ENCODE data around the gene MAP1B.

MAP1B gene

GRCh38 chr5:72125271-72125940 is 18.1 kb downstream of the MAP1B start:
- TF ChIP-seq CTCF (IDR thresholded peaks at IDR 0.05; ENCODE audit: low read depth, low read length, missing control alignments), result no peak
- no peak overlapping the region for H3K4me3 ChIP-seq (replicated peaks; ENCODE audit: low read depth, low read length)
- no peak for DNase-seq (ENCODE audit: extremely low read depth, low read depth)

GRCh38 chr5:72125941-72126620 is 18.8 kb downstream of the MAP1B start:
- no peak for DNase-seq (ENCODE audit: extremely low read depth, low read depth)
- no peak overlapping the region for H3K4me3 ChIP-seq (replicated peaks; ENCODE audit: low read depth, low read length)
- no peak for TF ChIP-seq CTCF (IDR thresholded peaks at IDR 0.05; ENCODE audit: low read depth, low read length, missing control alignments)

- DNase-seq (ENCODE audit: extremely low read depth, low read depth), result no peak
- TF ChIP-seq CTCF (IDR thresholded peaks at IDR 0.05; ENCODE audit: low read depth, low read length, missing control alignments), result no peak
- no peak overlapping the region for H3K4me3 ChIP-seq (replicated peaks; ENCODE audit: low read depth, low read length)
These were observed 19.5 kb downstream of the MAP1B start for GRCh38 chr5:72126796-72127195.

GRCh38 chr5:72129725-72130124 is 22.4 kb downstream of the MAP1B start:
- TF ChIP-seq CTCF (IDR thresholded peaks at IDR 0.05; ENCODE audit: low read depth, low read length, missing control alignments), result no peak
- no peak for DNase-seq (ENCODE audit: extremely low read depth, low read depth)
- H3K4me3 ChIP-seq (replicated peaks; ENCODE audit: low read depth, low read length), result no peak overlapping the region

GRCh38 chr5:72130351-72130761 is 23.1 kb downstream of the MAP1B start:
- no peak for TF ChIP-seq CTCF (IDR thresholded peaks at IDR 0.05; ENCODE audit: low read depth, low read length, missing control alignments)
- no peak for DNase-seq (ENCODE audit: extremely low read depth, low read depth)
- no peak overlapping the region for H3K4me3 ChIP-seq (replicated peaks; ENCODE audit: low read depth, low read length)

GRCh38 chr5:72133212-72133990 is 26.1 kb downstream of the MAP1B start:
- H3K4me3 ChIP-seq (replicated peaks; ENCODE audit: low read depth, low read length), result no peak overlapping the region
- DNase-seq (ENCODE audit: extremely low read depth, low read depth), result no peak
- TF ChIP-seq CTCF (IDR thresholded peaks at IDR 0.05; ENCODE audit: low read depth, low read length, missing control alignments), result no peak
